Panc1 (cell line): Measurements from ENCODE around the gene GNPAT. TPM values are rescaled to one million over a fixed set of nuclear protein-coding genes. Genes with fewer than 3 reads are reported as not detected.

Experiments
- ATAC-seq: fragments of 200-7000 bp; cut with Tn5 transposase; 2 replicates; pipeline ENCODE4 v1.9.1; 2020; ENCODE audit warnings: mild to moderate bottlenecking, moderate library complexity
- BruUV-seq: library from RNA; stranded (reverse); fragments of 400-500 nt; replicated peaks from 2 replicates; lab custom pipeline; 2021; lab: Mats Ljungman, UMichigan
- CTCF ChIA-PET: fragments of 300-600 bp; sonication (Branson Sonifier 250); formaldehyde crosslinking; loops from one replicate; lab custom pipeline; 2022; ENCODE audit warnings: antibody characterized with exemption; lab: Charles Lee
- POLR2A ChIA-PET: fragments of 300-600 bp; sonication (Branson Sonifier 250); formaldehyde crosslinking; loops from one replicate; lab custom pipeline; 2022; ENCODE audit warnings: antibody characterized with exemption; lab: Charles Lee
- DNase-seq: peaks from one replicate; pipeline ENCODE4 v3.0.0-alpha.2; 2010; ENCODE audit warnings: low read depth, low spot score
- H3K27ac ChIP-seq: 2 replicates; pipeline ENCODE4 v1.5.1; 2011; ENCODE audit warnings: mild to moderate bottlenecking, low read length, inconsistent platforms
- H3K27me3 ChIP-seq: fragments of 200-500 bp; sonication (Bioruptor generic); 2 replicates; pipeline ENCODE4 v1.6.0; 2014; ENCODE audit warnings: low read length, inconsistent platforms; ENCODE audit not compliant: control insufficient read depth, insufficient read depth
- H3K36me3 ChIP-seq: fragments of 200-500 bp; sonication (Bioruptor generic); 2 replicates; pipeline ENCODE4 v1.5.1; 2014; ENCODE audit warnings: inconsistent platforms, mild to moderate bottlenecking, low read length, moderate library complexity; ENCODE audit not compliant: control insufficient read depth, insufficient read depth
- H3K4me1 ChIP-seq: 2 replicates; pipeline ENCODE4 v1.5.1; 2011; ENCODE audit warnings: inconsistent platforms, mild to moderate bottlenecking, low read length, moderate library complexity; ENCODE audit not compliant: control insufficient read depth, insufficient read depth
- H3K4me3 ChIP-seq, 2 experiments: 2 replicates each; pipeline ENCODE4 v1.5.1; 2011 to 2012; ENCODE audit warnings: low read depth in 2 of 2, low read length in 2 of 2, mild to moderate bottlenecking in 2 of 2, inconsistent platforms in 1 of 2, moderate library complexity in 1 of 2
- H3K9me3 ChIP-seq: fragments of 200-500 bp; sonication (Bioruptor generic); 2 replicates; pipeline ENCODE4 v1.5.1; 2014; ENCODE audit warnings: low read depth, mild to moderate bottlenecking, inconsistent platforms, low read length, moderate library complexity; ENCODE audit not compliant: control insufficient read depth, insufficient read depth
- POLR2AphosphoS5 ChIP-seq: IDR thresholded peaks from 2 replicates; pipeline ENCODE4 v1.6.1; 2012; ENCODE audit warnings: mild to moderate bottlenecking, low read depth, low read length, moderate library complexity
- SIN3A ChIP-seq: IDR thresholded peaks from 2 replicates; pipeline ENCODE4 v1.6.1; 2012; ENCODE audit warnings: low read depth, mild to moderate bottlenecking, low read length, moderate library complexity, borderline replicate concordance; ENCODE audit not compliant: insufficient read depth
- TCF7L2 ChIP-seq: IDR thresholded peaks from 2 replicates; pipeline ENCODE4 v1.6.1; 2011; ENCODE audit warnings: mild to moderate bottlenecking, low read depth, low read length, inconsistent platforms
- in situ Hi-C: cut with HindIII; loops from 2 replicates; pipeline ENCODE4 v1.10.0; 2016; ENCODE audit warnings: low sequenced_read_pairs, low pct_unique_long_range_greater_than_20kb
- intact Hi-C: fragments of 100-400 bp; cut with micrococcal nuclease; formaldehyde crosslinking; loops from one replicate; pipeline ENCODE4 v1.10.0; 2022; ENCODE audit not compliant: unreplicated experiment
- total RNA-seq: library from RNA; stranded (reverse); gene quantifications from one replicate; pipeline ENCODE4 v1.2.1, GENCODE V29; 2021; ENCODE audit not compliant: unreplicated experiment
- TF ChIP-seq, protein P1 (sequence below): fragments of 450-650 bp; IDR thresholded peaks from 2 replicates; pipeline ENCODE4 v1.5.1; 2017; ENCODE audit warnings: mild to moderate bottlenecking
- TF ChIP-seq, protein P2 (sequence below), 2 experiments: IDR thresholded peaks; 2 replicates each; pipeline ENCODE4 v1.6.1; 2011 to 2012; ENCODE audit warnings: low read depth in 2 of 2, control low read depth in 1 of 2, low read length in 1 of 2, mild to moderate bottlenecking in 1 of 2, moderate library complexity in 1 of 2; ENCODE audit not compliant: insufficient read depth in 1 of 2

The GNPAT gene
- total RNA-seq, 1 experiment from 2014 or later: 42.5 TPM

DNA sequence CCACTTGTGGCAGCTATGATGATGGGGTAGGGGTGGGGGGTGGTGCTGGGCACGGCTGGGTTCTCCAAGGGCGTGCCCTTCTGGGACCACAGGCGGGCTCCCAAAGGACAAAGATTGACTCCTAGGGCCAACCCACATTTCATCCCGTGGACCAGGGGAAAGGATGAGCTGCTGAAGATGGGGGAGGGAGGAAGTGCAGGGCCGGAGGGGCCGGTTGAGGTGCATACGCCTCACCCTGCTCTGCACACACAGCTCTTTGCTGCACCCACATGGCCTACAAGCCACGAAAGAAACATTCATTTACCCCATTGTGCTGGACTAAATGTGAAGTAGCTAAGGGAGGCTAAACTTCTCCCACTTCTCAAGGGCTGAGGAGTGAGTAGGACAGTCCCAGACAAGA is 34.2 kb upstream of the GNPAT start:
- in situ Hi-C loops: no loop called here
- ChIA-PET POLR2A (no interaction called here), CTCF (no interaction called here)
- no peak overlapping the region for H3K27ac ChIP-seq
- peaks cover 5% of the 10 kb centered on the region; the same call in 1 of the 2 replicates for H3K27me3 ChIP-seq
- no peak for ATAC-seq
- intact Hi-C loops: no loop called here
- DNase-seq: no peak
- no peaks in the 10 kb centered on the region for H3K9me3 ChIP-seq
- TF ChIP-seq, protein P1, sequence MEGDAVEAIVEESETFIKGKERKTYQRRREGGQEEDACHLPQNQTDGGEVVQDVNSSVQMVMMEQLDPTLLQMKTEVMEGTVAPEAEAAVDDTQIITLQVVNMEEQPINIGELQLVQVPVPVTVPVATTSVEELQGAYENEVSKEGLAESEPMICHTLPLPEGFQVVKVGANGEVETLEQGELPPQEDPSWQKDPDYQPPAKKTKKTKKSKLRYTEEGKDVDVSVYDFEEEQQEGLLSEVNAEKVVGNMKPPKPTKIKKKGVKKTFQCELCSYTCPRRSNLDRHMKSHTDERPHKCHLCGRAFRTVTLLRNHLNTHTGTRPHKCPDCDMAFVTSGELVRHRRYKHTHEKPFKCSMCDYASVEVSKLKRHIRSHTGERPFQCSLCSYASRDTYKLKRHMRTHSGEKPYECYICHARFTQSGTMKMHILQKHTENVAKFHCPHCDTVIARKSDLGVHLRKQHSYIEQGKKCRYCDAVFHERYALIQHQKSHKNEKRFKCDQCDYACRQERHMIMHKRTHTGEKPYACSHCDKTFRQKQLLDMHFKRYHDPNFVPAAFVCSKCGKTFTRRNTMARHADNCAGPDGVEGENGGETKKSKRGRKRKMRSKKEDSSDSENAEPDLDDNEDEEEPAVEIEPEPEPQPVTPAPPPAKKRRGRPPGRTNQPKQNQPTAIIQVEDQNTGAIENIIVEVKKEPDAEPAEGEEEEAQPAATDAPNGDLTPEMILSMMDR: no peak; the same call in 1 of the 2 replicates
- TF ChIP-seq TCF7L2 (no peak), SIN3A (no peak), POLR2AphosphoS5 (no peak)
- TF ChIP-seq, protein P2, sequence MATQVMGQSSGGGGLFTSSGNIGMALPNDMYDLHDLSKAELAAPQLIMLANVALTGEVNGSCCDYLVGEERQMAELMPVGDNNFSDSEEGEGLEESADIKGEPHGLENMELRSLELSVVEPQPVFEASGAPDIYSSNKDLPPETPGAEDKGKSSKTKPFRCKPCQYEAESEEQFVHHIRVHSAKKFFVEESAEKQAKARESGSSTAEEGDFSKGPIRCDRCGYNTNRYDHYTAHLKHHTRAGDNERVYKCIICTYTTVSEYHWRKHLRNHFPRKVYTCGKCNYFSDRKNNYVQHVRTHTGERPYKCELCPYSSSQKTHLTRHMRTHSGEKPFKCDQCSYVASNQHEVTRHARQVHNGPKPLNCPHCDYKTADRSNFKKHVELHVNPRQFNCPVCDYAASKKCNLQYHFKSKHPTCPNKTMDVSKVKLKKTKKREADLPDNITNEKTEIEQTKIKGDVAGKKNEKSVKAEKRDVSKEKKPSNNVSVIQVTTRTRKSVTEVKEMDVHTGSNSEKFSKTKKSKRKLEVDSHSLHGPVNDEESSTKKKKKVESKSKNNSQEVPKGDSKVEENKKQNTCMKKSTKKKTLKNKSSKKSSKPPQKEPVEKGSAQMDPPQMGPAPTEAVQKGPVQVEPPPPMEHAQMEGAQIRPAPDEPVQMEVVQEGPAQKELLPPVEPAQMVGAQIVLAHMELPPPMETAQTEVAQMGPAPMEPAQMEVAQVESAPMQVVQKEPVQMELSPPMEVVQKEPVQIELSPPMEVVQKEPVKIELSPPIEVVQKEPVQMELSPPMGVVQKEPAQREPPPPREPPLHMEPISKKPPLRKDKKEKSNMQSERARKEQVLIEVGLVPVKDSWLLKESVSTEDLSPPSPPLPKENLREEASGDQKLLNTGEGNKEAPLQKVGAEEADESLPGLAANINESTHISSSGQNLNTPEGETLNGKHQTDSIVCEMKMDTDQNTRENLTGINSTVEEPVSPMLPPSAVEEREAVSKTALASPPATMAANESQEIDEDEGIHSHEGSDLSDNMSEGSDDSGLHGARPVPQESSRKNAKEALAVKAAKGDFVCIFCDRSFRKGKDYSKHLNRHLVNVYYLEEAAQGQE (IDR thresholded peaks at IDR 0.05; ENCODE audit: insufficient read depth in 1 of 2, low read depth in 2 of 2, low read length in 1 of 2): no peak
- BruUV-seq: no TSS peak
- 0 out of 2 replicates have a peak, but pooled peaks cover under 1% of the 10 kb centered on the region for H3K4me1 ChIP-seq
- H3K36me3 ChIP-seq: no peaks in the 10 kb centered on the region
- no peak overlapping the region for H3K4me3 ChIP-seq

DNA sequence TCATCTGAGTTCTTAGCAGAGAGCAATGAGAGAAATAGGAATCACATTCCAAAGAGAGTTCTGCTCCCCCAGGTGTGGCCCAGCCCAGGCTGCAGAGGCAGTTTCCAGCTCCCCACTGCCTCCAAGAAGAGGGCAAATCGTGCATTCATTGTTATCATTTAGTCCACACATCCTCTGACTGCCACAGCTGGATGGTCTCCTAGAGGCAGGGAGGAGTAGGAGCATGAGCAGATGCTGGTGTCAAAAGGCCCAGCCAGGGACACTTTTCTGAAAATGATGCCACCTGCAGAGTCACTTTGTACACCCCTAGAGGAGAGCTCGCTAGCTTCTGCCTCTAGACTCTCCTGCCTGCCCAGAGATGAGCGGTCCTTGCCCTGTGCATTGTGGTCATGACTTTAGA is 33.6 kb upstream of the GNPAT start:
- no peak overlapping the region for H3K27ac ChIP-seq
- H3K4me1 ChIP-seq: 0 out of 2 replicates have a peak, but pooled peaks cover 3% of the 10 kb centered on the region
- no peaks in the 10 kb centered on the region for H3K36me3 ChIP-seq
- intact Hi-C loops (no loop called here), in situ Hi-C loops (no loop called here)
- no peaks in the 10 kb centered on the region for H3K9me3 ChIP-seq
- no peak overlapping the region for H3K4me3 ChIP-seq
- TF ChIP-seq POLR2AphosphoS5 (no peak), SIN3A (no peak), TCF7L2 (no peak)
- TF ChIP-seq, protein P1: no peak
- TF ChIP-seq, protein P2 (IDR thresholded peaks at IDR 0.05; ENCODE audit: insufficient read depth in 1 of 2, low read depth in 2 of 2, low read length in 1 of 2): no peak
- DNase-seq (no peak), ATAC-seq (no peak)
- POLR2A ChIA-PET: interaction anchor here (0.7 kb wide), 1 partner anchor 406 kb away, joined by 7 read pairs; no protein-coding TSS in a partner anchor
- CTCF ChIA-PET: no interaction called here
- peaks cover 5% of the 10 kb centered on the region; the same call in 1 of the 2 replicates for H3K27me3 ChIP-seq
- no TSS peak for BruUV-seq
